Neural cell (in vitro differentiated cells): ENCODE measurements around the gene ZFYVE19. TPM values are rescaled to one million over a fixed set of nuclear protein-coding genes. Genes with fewer than 3 reads are reported as not detected.

Experiments used
- H2AFZ ChIP-seq: fragments of 200-600, 300-800 bp; sonication (generic), shearing (Covaris generic); 2 replicates; pipeline ENCODE4 v1.6.0; 2014; ENCODE audit warnings: low read depth, mild to moderate bottlenecking, antibody characterized with exemption, low read length, moderate library complexity
- H3F3A ChIP-seq: fragments of 200-600 bp; shearing (Covaris generic); 2 replicates; pipeline ENCODE4 v1.6.1; 2016; ENCODE audit warnings: mild to moderate bottlenecking, moderate library complexity, mixed read lengths, antibody characterized with exemption, low read length; ENCODE audit not compliant: insufficient read depth, poor library complexity, severe bottlenecking
- H3K27ac ChIP-seq: fragments of 200-600, 300-800 bp; sonication (generic), shearing (Covaris generic); 2 replicates; pipeline ENCODE4 v1.5.1; 2014; ENCODE audit warnings: mild to moderate bottlenecking, low read length, moderate library complexity
- H3K27me3 ChIP-seq: fragments of 300-800, 200-600 bp; sonication (generic), shearing (Covaris generic); 2 replicates; pipeline ENCODE4 v1.6.0; 2014; ENCODE audit warnings: mild to moderate bottlenecking, low read depth, low read length, moderate library complexity; ENCODE audit not compliant: insufficient read depth
- H3K36me3 ChIP-seq: fragments of 300-800, 200-600 bp; sonication (generic), shearing (Covaris generic); 2 replicates; pipeline ENCODE4 v1.5.1; 2014; ENCODE audit warnings: mild to moderate bottlenecking, antibody characterized with exemption, low read length, moderate library complexity; ENCODE audit not compliant: insufficient read depth
- H3K4me2 ChIP-seq: fragments of 300-800, 200-600 bp; sonication (generic), shearing (Covaris generic); 2 replicates; pipeline ENCODE4 v1.6.0; 2014; ENCODE audit warnings: mild to moderate bottlenecking, low read length
- H3K4me3 ChIP-seq: fragments of 300-800, 200-600 bp; sonication (generic), shearing (Covaris generic); 2 replicates; pipeline ENCODE4 v1.5.1; 2014; ENCODE audit warnings: mild to moderate bottlenecking, low read length, moderate library complexity
- H3K79me2 ChIP-seq: fragments of 200-600 bp; shearing (Covaris generic); replicated peaks from 2 replicates; pipeline ENCODE4 v1.6.0; 2014; ENCODE audit warnings: mild to moderate bottlenecking, low read length, moderate library complexity; ENCODE audit not compliant: insufficient read depth
- H3K9ac ChIP-seq: fragments of 300-800, 200-600 bp; sonication (generic), shearing (Covaris generic); 2 replicates; pipeline ENCODE4 v1.6.1; 2016; ENCODE audit warnings: mild to moderate bottlenecking, low read length, mixed read lengths
- H3K9me2 ChIP-seq: fragments of 200-600 bp; shearing (Covaris generic); 2 replicates; pipeline ENCODE4 v1.6.1; 2016; ENCODE audit warnings: mild to moderate bottlenecking, low read length, mixed read lengths; ENCODE audit not compliant: insufficient read depth
- H3K9me3 ChIP-seq: fragments of 200-600, 300-800 bp; sonication (generic), shearing (Covaris generic); 2 replicates; pipeline ENCODE4 v1.6.1; 2016; ENCODE audit warnings: mild to moderate bottlenecking, mixed run types, low read length, moderate library complexity, mixed read lengths
- H4K20me1 ChIP-seq: fragments of 200-600 bp; shearing (Covaris generic); 2 replicates; pipeline ENCODE4 v1.6.1; 2016; ENCODE audit warnings: mild to moderate bottlenecking, mixed run types; ENCODE audit not compliant: insufficient read depth
- CTCF ChIP-seq: fragments of 450-650 bp; IDR thresholded peaks from 2 replicates; pipeline ENCODE4 v1.5.1; 2014; ENCODE audit warnings: antibody characterized with exemption, mild to moderate bottlenecking, moderate library complexity; ENCODE audit not compliant: poor library complexity, severe bottlenecking
- EP300 ChIP-seq: fragments of 450-650 bp; conservative IDR thresholded peaks from 2 replicates; pipeline ENCODE4 v1.6.1; 2014; ENCODE audit warnings: antibody characterized with exemption, mild to moderate bottlenecking, moderate library complexity; ENCODE audit not compliant: poor library complexity, severe bottlenecking
- EZH2 ChIP-seq: fragments of 200-600, 300-800 bp; shearing (Covaris generic), sonication (generic); IDR thresholded peaks from 2 replicates; pipeline ENCODE4 v1.6.1; 2014; ENCODE audit warnings: antibody characterized with exemption, low read length, borderline replicate concordance, mild to moderate bottlenecking; ENCODE audit not compliant: insufficient read depth, poor library complexity, severe bottlenecking
- MXI1 ChIP-seq: fragments of 450-650 bp; conservative IDR thresholded peaks from 2 replicates; pipeline ENCODE4 v1.6.1; 2014; ENCODE audit warnings: antibody characterized with exemption, mild to moderate bottlenecking; ENCODE audit not compliant: poor library complexity, severe bottlenecking
- POLR2AphosphoS5 ChIP-seq: IDR thresholded peaks from 2 replicates; pipeline ENCODE4 v1.6.1; 2012
- RAD21 ChIP-seq: fragments of 450-650 bp; conservative IDR thresholded peaks from 2 replicates; pipeline ENCODE4 v1.6.1; 2014; ENCODE audit warnings: antibody characterized with exemption, mild to moderate bottlenecking, moderate library complexity
- REST ChIP-seq: IDR thresholded peaks from 2 replicates; pipeline ENCODE4 v1.6.1; 2012; ENCODE audit warnings: borderline replicate concordance
- SMC3 ChIP-seq: fragments of 450-650 bp; conservative IDR thresholded peaks from 2 replicates; pipeline ENCODE4 v1.6.1; 2014; ENCODE audit warnings: antibody characterized with exemption, mild to moderate bottlenecking, moderate library complexity; ENCODE audit not compliant: poor library complexity
- TAF1 ChIP-seq: IDR thresholded peaks from 2 replicates; pipeline ENCODE4 v1.6.1; 2012; ENCODE audit warnings: low read depth
- polyA plus RNA-seq: library from polyadenylated mRNA; depleted of rRNA; stranded (reverse); fragments of >200 nt; gene quantifications from 2 replicates; pipeline ENCODE4 v1.2.3, GENCODE V29; 2014

Gene ZFYVE19
- polyA plus RNA-seq, 1 donor from 2014 or later: 48.2 TPM

- H3F3A ChIP-seq: no peaks in the 10 kb centered on the region
- H3K79me2 ChIP-seq: no peaks in the 10 kb centered on the region
- H3K9ac ChIP-seq: no peak overlapping the region
- no peaks in the 10 kb centered on the region for H3K36me3 ChIP-seq
- H3K27me3 ChIP-seq: no peaks in the 10 kb centered on the region
- no peak overlapping the region for H3K4me3 ChIP-seq
- H3K9me3 ChIP-seq: no peaks in the 10 kb centered on the region
- no peaks in the 10 kb centered on the region for H3K9me2 ChIP-seq
- TF ChIP-seq MXI1 (no peak), EZH2 (no peak), CTCF (no peak), TAF1 (no peak), EP300 (no peak), REST (no peak), POLR2AphosphoS5 (no peak), RAD21 (no peak), SMC3 (no peak)
- no peak overlapping the region for H2AFZ ChIP-seq
- H3K27ac ChIP-seq: no peak overlapping the region
- H3K4me2 ChIP-seq: no peak overlapping the region
- H4K20me1 ChIP-seq: no peaks in the 10 kb centered on the region
These were observed 6.0 kb downstream of the ZFYVE19 start for GRCh38 chr15:40812721-40813425.

- Histone ChIP-seq H3K27ac (no peak overlapping the region), H2AFZ (no peak overlapping the region), H4K20me1 (no peaks in the 10 kb centered on the region), H3K9me3 (no peaks in the 10 kb centered on the region), H3K79me2 (no peaks in the 10 kb centered on the region), H3K9ac (no peak overlapping the region), H3K9me2 (no peaks in the 10 kb centered on the region), H3K4me3 (no peak overlapping the region), H3F3A (no peaks in the 10 kb centered on the region), H3K27me3 (no peaks in the 10 kb centered on the region), H3K36me3 (no peaks in the 10 kb centered on the region), H3K4me2 (no peak overlapping the region)
- TF ChIP-seq EP300 (no peak), REST (no peak), CTCF (no peak)
These were observed 8.3 kb downstream of the ZFYVE19 start for GRCh38 chr15:40815042-40815698.
